ENCODE measurements around the gene LCP2. TPM values are rescaled to one million over a fixed set of nuclear protein-coding genes. Genes with fewer than 3 reads are reported as not detected.

The LCP2 gene
- total RNA-seq, 1 donor: not detected

DNA sequence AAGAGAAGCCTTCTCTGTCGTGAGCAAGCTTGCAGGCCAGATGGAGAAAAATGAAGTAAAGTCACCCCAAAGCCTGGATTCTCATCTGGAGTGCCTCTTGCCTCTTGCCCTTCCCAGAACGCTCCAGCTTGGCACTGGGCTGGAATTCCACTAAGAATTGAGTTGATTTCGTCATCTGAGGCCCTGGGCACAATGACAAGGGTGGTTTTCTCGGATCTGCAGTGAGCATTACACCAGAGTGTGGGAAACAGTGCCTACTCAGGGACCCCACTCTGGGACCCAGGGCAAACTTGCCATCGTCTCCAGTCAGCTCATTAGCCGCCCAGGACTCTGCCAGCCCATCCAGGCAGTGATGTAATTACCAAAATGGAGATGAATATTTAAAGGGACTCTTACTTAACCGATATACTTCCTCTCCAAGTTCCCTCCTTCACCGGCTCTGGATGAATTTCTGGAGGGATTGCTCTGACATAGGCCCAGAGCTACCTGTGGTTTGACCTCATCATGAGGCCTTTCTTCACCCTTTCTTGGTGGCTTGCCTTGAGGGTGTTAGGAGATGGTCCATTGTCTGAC is 44.7 kb upstream of the LCP2 start:
- no peaks in the 10 kb centered on the region for H3K4me1 ChIP-seq (ENCODE audit: insufficient read depth, low read length)
- H3K4me2 ChIP-seq (ENCODE audit: insufficient read depth, low read length): no peak overlapping the region
- no peak for TF ChIP-seq CTCF (IDR thresholded peaks at IDR 0.05; ENCODE audit: extremely low read depth, low read depth, low read length)
- H3K4me3 ChIP-seq (ENCODE audit: insufficient read depth, low read length): no peak overlapping the region
- H3K79me2 ChIP-seq (ENCODE audit: insufficient read depth, low read length): no peaks in the 10 kb centered on the region
- no peak overlapping the region for H2AFZ ChIP-seq (ENCODE audit: low read length)
- H3K27ac ChIP-seq (ENCODE audit: low read depth, low read length): no peak overlapping the region
- DNase-seq (ENCODE audit: insufficient read length, low spot score, missing footprints): no peak
- H3K27me3 ChIP-seq (ENCODE audit: insufficient read depth, low read length): peaks cover 7% of the 10 kb centered on the region
- H3K36me3 ChIP-seq (ENCODE audit: insufficient read depth, low read length): no peaks in the 10 kb centered on the region
- no peaks in the 10 kb centered on the region for H4K20me1 ChIP-seq (ENCODE audit: insufficient read depth, low read length)
- no peaks in the 10 kb centered on the region for H3K9me3 ChIP-seq (ENCODE audit: low read depth, low read length)

GRCh38 chr5:170341545-170341944 is 44.0 kb upstream of the LCP2 start:
- H3K27ac ChIP-seq (ENCODE audit: low read depth, low read length): no peak overlapping the region
- no peak for DNase-seq (ENCODE audit: insufficient read length, low spot score, missing footprints)
- no peak overlapping the region for H2AFZ ChIP-seq (ENCODE audit: low read length)
- H4K20me1 ChIP-seq (ENCODE audit: insufficient read depth, low read length): no peaks in the 10 kb centered on the region
- no peaks in the 10 kb centered on the region for H3K79me2 ChIP-seq (ENCODE audit: insufficient read depth, low read length)
- H3K4me2 ChIP-seq (ENCODE audit: insufficient read depth, low read length): no peak overlapping the region
- TF ChIP-seq CTCF (IDR thresholded peaks at IDR 0.05; ENCODE audit: extremely low read depth, low read depth, low read length): no peak
- peaks cover 3% of the 10 kb centered on the region for H3K27me3 ChIP-seq (ENCODE audit: insufficient read depth, low read length)
- H3K36me3 ChIP-seq (ENCODE audit: insufficient read depth, low read length): no peaks in the 10 kb centered on the region
- no peaks in the 10 kb centered on the region for H3K4me1 ChIP-seq (ENCODE audit: insufficient read depth, low read length)
- H3K9me3 ChIP-seq (ENCODE audit: low read depth, low read length): no peaks in the 10 kb centered on the region
- H3K4me3 ChIP-seq (ENCODE audit: insufficient read depth, low read length): no peak overlapping the region

DNA sequence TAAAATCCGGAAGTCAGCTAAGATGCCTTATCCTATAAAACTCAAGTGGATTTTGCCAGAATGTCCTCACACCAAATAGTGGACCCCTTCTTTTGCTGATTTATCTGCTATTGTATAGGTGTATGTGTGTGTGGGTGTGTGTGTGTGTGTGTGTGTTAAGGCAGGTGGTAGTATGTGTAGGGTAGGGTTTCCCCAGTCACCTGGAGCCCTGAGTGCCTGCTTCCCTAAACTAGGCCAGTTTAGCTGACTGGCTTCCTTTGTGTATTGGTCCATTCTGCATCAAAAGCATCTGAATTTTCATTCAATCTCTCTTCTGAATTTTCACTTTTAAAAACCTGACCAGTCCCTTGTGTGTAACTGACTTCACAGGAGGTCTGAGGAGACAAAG is 42.2 kb upstream of the LCP2 start:
- H2AFZ ChIP-seq (ENCODE audit: low read length): no peak overlapping the region
- H3K27ac ChIP-seq (ENCODE audit: low read depth, low read length): no peak overlapping the region
- TF ChIP-seq CTCF (IDR thresholded peaks at IDR 0.05; ENCODE audit: extremely low read depth, low read depth, low read length): no peak
- DNase-seq (ENCODE audit: insufficient read length, low spot score, missing footprints): no peak
- no peaks in the 10 kb centered on the region for H3K36me3 ChIP-seq (ENCODE audit: insufficient read depth, low read length)
- no peaks in the 10 kb centered on the region for H3K9me3 ChIP-seq (ENCODE audit: low read depth, low read length)
- no peak overlapping the region for H3K4me2 ChIP-seq (ENCODE audit: insufficient read depth, low read length)
- no peak overlapping the region for H3K4me3 ChIP-seq (ENCODE audit: insufficient read depth, low read length)
- no peaks in the 10 kb centered on the region for H3K4me1 ChIP-seq (ENCODE audit: insufficient read depth, low read length)
- no peaks in the 10 kb centered on the region for H3K79me2 ChIP-seq (ENCODE audit: insufficient read depth, low read length)
- H3K27me3 ChIP-seq (ENCODE audit: insufficient read depth, low read length): peaks cover 3% of the 10 kb centered on the region
- H4K20me1 ChIP-seq (ENCODE audit: insufficient read depth, low read length): no peaks in the 10 kb centered on the region

DNA sequence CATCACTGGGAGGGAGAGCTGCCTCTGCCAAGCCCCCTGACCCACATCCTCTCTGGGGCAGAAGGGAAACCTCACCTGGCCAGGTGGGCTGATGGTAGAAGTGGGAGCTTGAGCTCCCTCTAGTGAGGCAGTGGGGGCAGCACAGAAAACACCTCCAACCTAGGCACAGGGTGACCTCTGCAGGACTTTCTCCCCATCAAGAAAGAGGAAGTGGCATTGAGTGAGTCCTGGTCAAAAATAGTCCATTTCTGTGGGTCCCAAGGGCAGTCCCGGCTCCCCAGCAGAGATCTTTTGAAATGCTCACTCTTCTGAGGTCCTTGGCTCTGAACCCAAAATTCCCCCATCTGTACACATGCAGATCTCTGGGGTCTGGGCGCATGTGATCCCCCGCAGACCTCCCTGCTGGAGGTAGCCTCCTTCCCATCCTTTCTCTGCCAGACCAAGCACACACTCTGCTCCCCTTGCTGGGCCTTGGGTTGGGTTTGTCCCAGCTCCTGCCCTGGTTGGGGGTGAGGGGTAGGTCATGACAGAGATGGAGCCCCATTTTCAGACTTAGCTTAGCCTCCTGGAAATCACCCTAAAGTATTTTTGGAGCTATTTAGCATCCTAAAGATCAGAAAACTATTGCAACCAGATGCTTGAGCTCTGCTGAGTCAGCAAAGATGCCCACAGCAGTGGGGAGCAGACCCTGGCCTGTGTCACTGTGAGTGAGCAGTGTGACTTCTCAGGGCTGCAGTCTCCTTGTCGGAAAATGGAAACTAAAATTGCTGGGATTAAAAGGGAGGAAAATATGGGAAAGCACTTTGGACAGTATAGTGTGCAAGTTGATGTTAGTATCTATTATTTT is 41.6 kb upstream of the LCP2 start:
- Histone ChIP-seq H3K79me2 (ENCODE audit: insufficient read depth, low read length) (no peaks in the 10 kb centered on the region), H3K27me3 (ENCODE audit: insufficient read depth, low read length) (peaks cover under 1% of the 10 kb centered on the region), H3K36me3 (ENCODE audit: insufficient read depth, low read length) (no peaks in the 10 kb centered on the region), H3K27ac (ENCODE audit: low read depth, low read length) (no peak overlapping the region), H3K4me3 (ENCODE audit: insufficient read depth, low read length) (no peak overlapping the region), H3K4me2 (ENCODE audit: insufficient read depth, low read length) (no peak overlapping the region), H2AFZ (ENCODE audit: low read length) (no peak overlapping the region), H3K4me1 (ENCODE audit: insufficient read depth, low read length) (no peaks in the 10 kb centered on the region), H4K20me1 (ENCODE audit: insufficient read depth, low read length) (no peaks in the 10 kb centered on the region), H3K9me3 (ENCODE audit: low read depth, low read length) (no peaks in the 10 kb centered on the region)
- no peak for TF ChIP-seq CTCF (IDR thresholded peaks at IDR 0.05; ENCODE audit: extremely low read depth, low read depth, low read length)
- no peak for DNase-seq (ENCODE audit: insufficient read length, low spot score, missing footprints)

Data from osteoblast (primary cell).